Natural killer cell treated with Interleukin-12 subunit alpha and Interleukin-12 subunit beta and Interleukin-15 and Interleukin-18, amount 100 ng/mL, for 72 hours (primary cell): Measurements from ENCODE around the gene KIF1A. TPM values are rescaled to one million over a fixed set of nuclear protein-coding genes. Genes with fewer than 3 reads are reported as not detected.

Experiments used
- ATAC-seq, 2 donors: fragments of 150-1000 bp; cut with Tn5 transposase in 1 of 2; sonication (Bioruptor Pico), chemical (Tn5 transposase) in 1 of 2; 2 replicates each; pipeline ENCODE4 v1.10.0; 2021
- DNase-seq: peaks from one replicate; pipeline ENCODE4 v3.0.0; 2022; ENCODE audit warnings: low spot score
- H3K27ac Mint-ChIP-seq, 2 donors: 1 replicate in 1 of 2; 2 replicates in 1 of 2; pipeline ENCODE4 v1.8.0; 2022; ENCODE audit warnings: mixed read lengths in 2 of 2, mild to moderate bottlenecking in 1 of 2, moderate library complexity in 1 of 2
- H3K27me3 Mint-ChIP-seq, 2 donors: 1 replicate in 1 of 2; 2 replicates in 1 of 2; pipeline ENCODE4 v1.8.0; 2022; ENCODE audit warnings: mixed read lengths in 2 of 2
- H3K36me3 Mint-ChIP-seq: one replicate; pipeline ENCODE4 v1.8.0; 2022; ENCODE audit warnings: mixed read lengths
- H3K4me1 Mint-ChIP-seq, 2 donors: 1 replicate in 1 of 2; 2 replicates in 1 of 2; pipeline ENCODE4 v1.8.0; 2022; ENCODE audit warnings: low read depth in 2 of 2, mixed read lengths in 2 of 2, mild to moderate bottlenecking in 1 of 2
- H3K4me3 Mint-ChIP-seq: one replicate; pipeline ENCODE4 v1.8.0; 2022; ENCODE audit warnings: mixed read lengths
- H3K9me3 Mint-ChIP-seq: 2 replicates; pipeline ENCODE4 v1.8.0; 2022; ENCODE audit warnings: mixed read lengths
- total RNA-seq, 2 donors: library from RNA; stranded (reverse); gene quantifications; one replicate each; pipeline ENCODE4 v1.2.3, GENCODE V29; 2022

The KIF1A gene
- total RNA-seq, 2 donors from 2014 or later = 0.45 TPM; not detected in 1

- Mint-ChIP-seq H3K9me3 (no peaks in the 10 kb centered on the region), H3K27ac (no peak overlapping the region), H3K36me3 (no peaks in the 10 kb centered on the region), H3K4me3 (no peak overlapping the region), H3K27me3 (no peaks in the 10 kb centered on the region), H3K4me1 (no peaks in the 10 kb centered on the region)
- DNase-seq (no peak), ATAC-seq (no peak)
Observed at GRCh38 chr2:240713071-240713927, 106.7 kb downstream of the KIF1A start.

GRCh38 chr2:240712121-240712520 lies 107.9 kb downstream of the KIF1A start:
- Mint-ChIP-seq H3K36me3 (no peaks in the 10 kb centered on the region), H3K27me3 (no peaks in the 10 kb centered on the region), H3K9me3 (no peaks in the 10 kb centered on the region), H3K4me1 (no peaks in the 10 kb centered on the region), H3K4me3 (no peak overlapping the region), H3K27ac (no peak overlapping the region)
- ATAC-seq (no peak), DNase-seq (no peak)

DNA sequence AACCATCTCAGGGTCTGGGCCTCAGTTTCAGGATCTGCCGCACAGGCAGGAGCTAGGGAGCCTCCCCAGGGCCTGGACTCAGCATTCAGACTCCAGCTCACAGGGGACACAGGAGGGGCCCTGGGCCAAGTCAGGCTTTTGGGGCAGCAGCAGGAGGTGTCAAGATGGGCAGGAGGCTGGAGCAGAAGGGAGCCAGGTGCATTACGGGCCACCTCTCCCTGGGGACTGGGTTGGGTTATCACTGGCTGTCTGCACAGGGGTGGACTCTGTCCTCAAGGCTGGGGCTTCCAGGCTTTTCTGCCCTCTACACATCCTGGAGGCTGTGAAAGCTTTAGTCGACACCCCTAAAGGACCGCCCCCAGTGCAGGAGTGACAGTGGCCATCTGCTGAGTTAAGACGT lies 108.3 kb downstream of the KIF1A start:
- DNase-seq (no peak), ATAC-seq (peak in 1 of 2 donors; percentile 17)
- H3K4me3 Mint-ChIP-seq = no peak overlapping the region
- no peaks in the 10 kb centered on the region for H3K27me3 Mint-ChIP-seq
- no peaks in the 10 kb centered on the region for H3K36me3 Mint-ChIP-seq
- no peaks in the 10 kb centered on the region for H3K4me1 Mint-ChIP-seq
- H3K9me3 Mint-ChIP-seq = no peaks in the 10 kb centered on the region
- no peak overlapping the region for H3K27ac Mint-ChIP-seq

DNA sequence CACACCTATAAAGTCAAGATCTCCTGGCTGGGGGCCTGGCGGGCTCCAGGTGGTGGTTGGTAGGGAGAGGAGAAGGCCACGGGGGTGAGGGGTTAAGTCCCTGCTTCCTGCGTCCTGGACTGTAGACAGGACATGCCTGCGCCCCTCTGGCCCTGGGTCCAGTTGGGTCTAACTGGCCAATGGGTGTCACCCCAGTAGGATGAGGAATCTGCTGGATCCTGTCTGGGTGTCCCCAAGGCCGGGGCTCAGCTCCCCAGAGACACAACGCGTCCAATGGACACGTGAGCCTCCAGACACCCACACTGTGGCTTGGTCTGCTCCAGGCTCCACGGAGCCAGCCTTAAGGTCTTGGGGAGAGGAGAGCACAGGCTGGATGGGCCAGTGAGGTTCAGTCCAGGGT lies 108.7 kb downstream of the KIF1A start:
- Mint-ChIP-seq H3K36me3 (no peaks in the 10 kb centered on the region), H3K9me3 (no peaks in the 10 kb centered on the region), H3K27me3 (no peaks in the 10 kb centered on the region), H3K4me3 (no peak overlapping the region), H3K27ac (no peak overlapping the region), H3K4me1 (no peaks in the 10 kb centered on the region)
- ATAC-seq (no peak), DNase-seq (no peak)

- no peak for DNase-seq
- H3K4me1 Mint-ChIP-seq = peaks cover 8% of the 10 kb centered on the region in 2 donors
- H3K36me3 Mint-ChIP-seq = no peaks in the 10 kb centered on the region
- peaks cover 10 to 12% of the 10 kb centered on the region in 2 donors for H3K27me3 Mint-ChIP-seq
- no peak overlapping the region for H3K27ac Mint-ChIP-seq
- no peak for ATAC-seq
- no peak overlapping the region for H3K4me3 Mint-ChIP-seq
- H3K9me3 Mint-ChIP-seq = no peaks in the 10 kb centered on the region
Observed at GRCh38 chr2:240708457-240708856, 111.6 kb downstream of the KIF1A start.

GRCh38 chr2:240707821-240708220 lies 112.2 kb downstream of the KIF1A start:
- DNase-seq (no peak), ATAC-seq (no peak)
- Mint-ChIP-seq H3K4me1 (peaks cover 8% of the 10 kb centered on the region in 2 donors), H3K27ac (no peak overlapping the region), H3K27me3 (peaks cover 14 to 18% of the 10 kb centered on the region in 2 donors), H3K9me3 (no peaks in the 10 kb centered on the region), H3K4me3 (no peak overlapping the region), H3K36me3 (no peaks in the 10 kb centered on the region)

- Mint-ChIP-seq H3K27ac (no peak overlapping the region), H3K36me3 (no peaks in the 10 kb centered on the region), H3K27me3 (peaks cover 14 to 19% of the 10 kb centered on the region in 2 donors), H3K4me1 (peaks cover 8% of the 10 kb centered on the region in 2 donors), H3K9me3 (no peaks in the 10 kb centered on the region), H3K4me3 (no peak overlapping the region)
- ATAC-seq (no peak), DNase-seq (no peak)
Observed at GRCh38 chr2:240707043-240707756, 112.8 kb downstream of the KIF1A start.

DNA sequence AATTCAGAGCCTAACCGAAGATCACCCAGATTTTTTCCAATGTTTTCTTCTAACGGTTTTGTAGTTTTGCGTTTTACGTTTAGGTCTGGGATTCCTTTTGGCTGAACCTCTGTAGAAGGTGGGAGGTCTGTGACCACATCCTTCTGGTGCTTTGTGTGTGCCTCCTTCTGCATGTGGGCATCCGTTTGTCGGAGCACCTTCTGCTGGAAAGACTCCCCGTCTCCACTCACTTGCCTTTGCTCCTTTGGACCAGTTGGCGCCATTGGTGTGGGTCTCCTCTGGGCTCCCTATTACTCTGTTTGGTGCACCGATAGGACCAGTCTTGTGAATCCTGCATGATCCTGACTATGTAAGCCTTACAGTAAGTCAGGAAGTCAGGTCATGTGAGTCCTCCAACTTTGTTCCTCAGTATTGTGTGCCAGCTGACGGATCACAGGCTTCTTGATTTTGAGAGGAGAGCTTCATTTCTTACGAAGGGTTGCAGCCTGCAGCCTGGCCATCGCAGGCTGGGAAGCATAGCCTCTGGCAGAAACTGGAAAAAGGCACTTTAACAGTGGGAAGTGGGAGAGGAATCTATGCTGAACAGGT lies 114.7 kb downstream of the KIF1A start:
- Mint-ChIP-seq H3K27ac (no peak overlapping the region), H3K9me3 (no peaks in the 10 kb centered on the region), H3K36me3 (no peaks in the 10 kb centered on the region), H3K27me3 (peaks cover 14 to 19% of the 10 kb centered on the region in 2 donors), H3K4me3 (no peak overlapping the region), H3K4me1 (peaks cover 8% of the 10 kb centered on the region in 2 donors)
- peak; percentile 53 for DNase-seq
- ATAC-seq = no peak

- Mint-ChIP-seq H3K27me3 (peaks cover 14 to 19% of the 10 kb centered on the region in 2 donors), H3K4me1 (peaks cover 8% of the 10 kb centered on the region in 2 donors), H3K27ac (no peak overlapping the region), H3K36me3 (no peaks in the 10 kb centered on the region), H3K9me3 (no peaks in the 10 kb centered on the region), H3K4me3 (no peak overlapping the region)
- ATAC-seq (no peak), DNase-seq (no peak)
Observed at GRCh38 chr2:240704651-240705050, 115.4 kb downstream of the KIF1A start.

DNA sequence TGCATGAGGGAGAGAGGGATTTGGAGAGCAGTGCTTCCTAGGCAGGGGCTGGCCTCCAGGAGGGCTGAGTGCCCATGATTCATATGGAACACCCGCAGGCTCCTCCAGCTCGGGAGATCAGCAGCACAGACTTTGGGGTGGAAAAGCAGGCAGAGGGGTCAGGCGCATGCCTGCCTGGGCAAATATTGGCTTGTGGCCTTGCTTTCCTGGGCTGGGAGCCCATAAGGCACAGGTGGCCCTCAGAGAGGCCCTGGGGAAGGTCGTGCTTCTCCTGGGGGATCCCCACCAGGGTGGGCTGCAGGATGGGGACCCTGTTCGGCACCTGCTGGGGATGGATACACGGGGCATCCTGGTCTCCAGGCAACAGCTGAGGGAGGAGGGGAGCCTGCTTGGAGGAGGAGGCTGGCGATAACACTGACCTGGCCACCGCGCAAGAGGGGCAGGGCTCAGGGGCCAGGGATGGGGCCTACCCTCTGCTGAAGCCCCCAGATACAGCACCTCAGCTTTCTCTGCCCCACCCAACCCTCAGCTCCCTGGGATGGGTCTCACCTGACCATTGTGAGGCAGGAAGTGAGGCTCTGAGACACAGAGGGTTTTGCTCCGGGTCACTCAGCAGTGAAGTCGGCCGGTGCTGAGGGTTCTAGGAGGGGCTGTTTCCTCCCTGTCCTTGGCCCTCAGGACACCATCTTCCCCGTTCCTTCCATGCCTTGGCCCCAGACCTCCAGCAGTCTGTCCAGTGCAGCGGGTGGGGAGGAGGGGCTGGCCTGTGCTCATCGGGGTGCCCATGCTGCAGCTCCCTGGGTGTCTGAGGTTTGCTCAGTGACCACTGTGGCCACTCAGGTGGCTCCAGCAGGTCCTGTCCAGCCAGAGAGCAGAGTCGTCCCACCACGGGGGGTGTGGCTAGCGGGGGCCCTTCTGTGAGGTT lies 116.3 kb downstream of the KIF1A start:
- H3K27me3 Mint-ChIP-seq = peaks cover 14 to 19% of the 10 kb centered on the region in 2 donors
- no peak overlapping the region for H3K27ac Mint-ChIP-seq
- no peaks in the 10 kb centered on the region for H3K9me3 Mint-ChIP-seq
- H3K4me3 Mint-ChIP-seq = no peak overlapping the region
- DNase-seq (peak; percentile 55), ATAC-seq (no peak)
- no peaks in the 10 kb centered on the region for H3K36me3 Mint-ChIP-seq
- peaks cover 8% of the 10 kb centered on the region in 2 donors for H3K4me1 Mint-ChIP-seq

DNA sequence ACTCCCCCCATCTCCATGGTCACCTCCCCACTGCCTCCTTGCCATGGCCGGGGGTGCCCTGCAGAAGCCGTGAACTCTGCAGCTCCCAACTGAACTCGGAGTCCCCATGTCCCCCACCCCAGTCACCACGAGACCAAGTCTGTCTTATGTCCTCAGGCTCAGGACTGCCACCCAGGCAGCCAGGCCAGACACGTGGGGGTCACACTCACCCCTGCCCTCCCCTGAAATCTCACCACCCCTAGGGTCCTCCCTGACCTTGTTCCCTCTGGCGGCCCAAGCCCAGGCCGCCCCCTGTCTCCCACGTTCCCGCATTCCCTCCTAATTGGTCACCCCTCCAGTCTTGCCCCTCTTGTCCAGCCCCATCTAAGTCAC lies 117.4 kb downstream of the KIF1A start:
- peaks cover 8% of the 10 kb centered on the region in 2 donors for H3K4me1 Mint-ChIP-seq
- ATAC-seq (no peak), DNase-seq (peak; percentile 39)
- H3K4me3 Mint-ChIP-seq = no peak overlapping the region
- H3K9me3 Mint-ChIP-seq = no peaks in the 10 kb centered on the region
- H3K27ac Mint-ChIP-seq = no peak overlapping the region
- no peaks in the 10 kb centered on the region for H3K36me3 Mint-ChIP-seq
- H3K27me3 Mint-ChIP-seq = peaks cover 14 to 19% of the 10 kb centered on the region in 2 donors

DNA sequence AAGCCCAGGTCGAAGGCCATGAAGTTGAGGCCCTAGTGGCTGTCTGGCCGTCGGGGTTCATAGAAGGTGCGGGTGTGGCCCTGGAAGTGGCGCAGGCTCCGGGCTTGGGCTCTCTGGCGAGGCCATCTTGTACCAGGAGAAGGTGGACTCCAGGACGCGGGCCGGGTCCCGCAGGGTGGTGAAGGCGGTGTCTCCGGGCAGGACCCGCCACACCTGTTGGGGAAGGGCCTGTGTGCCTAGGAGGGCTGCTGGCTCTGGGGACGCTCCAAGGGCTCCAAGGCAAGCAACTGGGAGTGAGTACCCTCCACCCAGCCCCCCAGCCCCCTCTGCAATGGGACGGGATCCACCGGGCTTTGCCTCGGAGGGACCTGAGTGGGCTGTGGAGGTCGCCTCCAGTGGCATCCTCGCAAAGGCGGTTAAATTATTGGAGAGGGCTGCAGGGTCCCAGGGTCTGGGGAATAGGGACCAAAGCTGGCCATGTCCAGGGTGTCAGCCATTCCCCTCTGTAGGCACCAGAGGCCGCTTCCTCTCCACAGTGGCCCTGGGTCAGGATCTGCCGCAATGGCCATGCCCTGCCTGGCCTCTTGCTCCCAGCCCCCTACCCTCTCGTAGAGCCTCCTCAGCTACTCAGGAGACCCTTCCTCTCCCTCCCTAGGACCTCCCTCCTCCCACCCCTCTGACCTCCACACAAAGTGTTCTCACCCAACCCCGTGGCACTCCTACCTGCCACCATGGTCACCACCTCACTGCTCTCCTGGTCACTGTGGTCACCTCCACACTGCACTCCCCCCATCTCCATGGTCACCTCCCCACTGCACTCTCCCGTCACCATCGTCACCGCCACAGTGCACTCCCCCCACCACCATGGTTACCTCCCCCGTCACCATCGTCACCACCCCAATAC lies 118.0 kb downstream of the KIF1A start:
- peak; percentile 40 for DNase-seq
- peaks cover 14 to 19% of the 10 kb centered on the region in 2 donors for H3K27me3 Mint-ChIP-seq

More for the DNA sequence above, 118.0 kb downstream of the KIF1A start:
- Mint-ChIP-seq H3K27ac (no peak overlapping the region), H3K4me3 (no peak overlapping the region), H3K9me3 (no peaks in the 10 kb centered on the region), H3K36me3 (no peaks in the 10 kb centered on the region), H3K4me1 (peaks cover 8% of the 10 kb centered on the region in 2 donors)
- no peak for ATAC-seq
